Measurements from ENCODE around the gene NDUFS8.

- TF ChIP-seq EZH2phosphoT487 (IDR thresholded peaks at IDR 0.05; ENCODE audit: unreplicated experiment), result no peak
- no peak for TF ChIP-seq POLR2AphosphoS5 (IDR thresholded peaks at IDR 0.05; ENCODE audit: low read depth)
- TF ChIP-seq CTCF (conservative IDR thresholded peaks at IDR 0.05; ENCODE audit: low read depth in 2 of 2), result peak; percentile 19 to 53; a peak in 3 of 4 replicates
- no peak for TF ChIP-seq EZH2 (IDR thresholded peaks at IDR 0.05; ENCODE audit: low read depth, unreplicated experiment)
- no peak for TF ChIP-seq JUNB (IDR thresholded peaks at IDR 0.05; ENCODE audit: unreplicated experiment)
- no peak for TF ChIP-seq REST (IDR thresholded peaks at IDR 0.05; ENCODE audit: unreplicated experiment)
- TF ChIP-seq CREB1 (CRISPR knock-in tag; IDR thresholded peaks at IDR 0.05; ENCODE audit: low read depth), result no peak
Observed at GRCh38 chr11:68076371-68077042, 46.0 kb downstream of the NDUFS8 start.

Measured in GM23338 (cell line).